AG10803 (cell line): ENCODE measurements around the gene ITGBL1.
A peak's percentile ranks its signal among the peaks of the same experiment; 100 is the strongest.

Experiments used
- DNase-seq: peaks from one replicate; pipeline ENCODE4 v3.0.0; 2010; ENCODE audit warnings: low read depth
- H3K4me3 ChIP-seq: 2 replicates; pipeline ENCODE4 v1.5.1; 2011; ENCODE audit warnings: mild to moderate bottlenecking, low read length, control low read depth
- CTCF ChIP-seq: conservative IDR thresholded peaks from 2 replicates; pipeline ENCODE4 v1.5.1; 2011; ENCODE audit warnings: mild to moderate bottlenecking, low read length, control low read depth, inconsistent platforms

Gene ITGBL1

DNA sequence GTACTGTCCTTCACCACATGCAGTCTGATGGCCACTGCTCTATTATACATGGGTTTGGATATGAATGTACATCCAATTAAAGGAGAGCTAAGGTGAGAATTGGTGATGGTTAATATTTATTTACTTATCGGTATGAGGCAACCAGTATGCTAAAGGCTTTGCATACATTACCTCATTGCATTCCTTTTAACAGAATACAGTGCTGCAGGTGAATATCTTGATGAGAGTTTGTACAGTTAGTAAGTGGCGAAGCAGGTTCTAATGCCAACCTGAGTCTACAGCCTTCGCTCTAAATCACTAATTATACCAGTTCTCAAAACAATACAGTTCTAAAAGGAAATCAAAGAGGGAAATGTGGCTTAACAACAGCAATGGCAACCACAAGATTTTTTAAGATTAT is 284.1 kb downstream of the ITGBL1 start:
- TF ChIP-seq CTCF: no peak
- no peak for DNase-seq
- H3K4me3 ChIP-seq: no peak overlapping the region

- H3K4me3 ChIP-seq: no peak overlapping the region
- TF ChIP-seq CTCF: no peak
- no peak for DNase-seq
These were observed 285.9 kb downstream of the ITGBL1 start for GRCh38 chr13:101738336-101738735.

- TF ChIP-seq CTCF: no peak
- no peak for DNase-seq
- H3K4me3 ChIP-seq: no peak overlapping the region
These were observed 287.1 kb downstream of the ITGBL1 start for GRCh38 chr13:101739382-101740178.

DNA sequence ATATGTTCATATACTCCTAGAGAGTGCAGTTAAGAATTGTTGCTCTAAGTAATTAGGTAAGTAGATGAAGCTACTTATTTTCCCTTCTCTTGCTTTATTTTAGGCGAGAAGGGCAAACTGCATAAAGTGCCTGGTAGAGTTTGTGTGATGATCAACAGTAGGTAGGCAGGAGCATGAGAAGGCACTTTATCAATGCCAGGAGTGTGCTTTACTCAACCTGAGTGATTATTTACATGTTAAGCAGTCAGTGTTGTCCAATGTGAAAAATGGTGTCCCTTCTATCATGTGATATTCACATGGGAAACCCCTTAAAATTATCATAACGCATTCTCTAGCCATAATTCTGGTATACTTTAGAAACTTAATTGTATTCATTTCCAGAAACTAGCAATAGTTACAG is 294.0 kb downstream of the ITGBL1 start:
- DNase-seq: no peak
- no peak for TF ChIP-seq CTCF

DNA sequence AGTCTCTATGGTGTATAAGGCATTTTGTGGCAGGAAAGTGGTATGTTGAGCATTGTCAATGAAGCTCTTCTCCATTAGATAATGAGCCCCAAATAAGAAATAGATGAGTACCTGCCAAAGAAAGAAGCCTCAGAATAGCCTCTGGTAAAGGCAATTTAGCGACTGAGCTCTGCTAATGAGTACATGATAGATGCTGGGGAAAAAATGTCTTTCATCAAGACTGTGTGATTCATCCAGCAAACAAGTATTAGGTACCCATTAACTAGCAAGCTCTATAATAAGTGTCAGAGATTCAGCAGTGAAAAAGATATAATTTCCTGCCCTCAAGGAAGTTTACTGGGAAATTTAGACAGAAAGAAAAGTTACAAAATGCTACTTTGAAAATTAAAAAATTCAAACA is 294.6 kb downstream of the ITGBL1 start:
- DNase-seq: no peak
- no peak for TF ChIP-seq CTCF
- H3K4me3 ChIP-seq: no peak overlapping the region

More for the DNA sequence above, 294.0 kb downstream of the ITGBL1 start:
- H3K4me3 ChIP-seq: no peak overlapping the region

DNA sequence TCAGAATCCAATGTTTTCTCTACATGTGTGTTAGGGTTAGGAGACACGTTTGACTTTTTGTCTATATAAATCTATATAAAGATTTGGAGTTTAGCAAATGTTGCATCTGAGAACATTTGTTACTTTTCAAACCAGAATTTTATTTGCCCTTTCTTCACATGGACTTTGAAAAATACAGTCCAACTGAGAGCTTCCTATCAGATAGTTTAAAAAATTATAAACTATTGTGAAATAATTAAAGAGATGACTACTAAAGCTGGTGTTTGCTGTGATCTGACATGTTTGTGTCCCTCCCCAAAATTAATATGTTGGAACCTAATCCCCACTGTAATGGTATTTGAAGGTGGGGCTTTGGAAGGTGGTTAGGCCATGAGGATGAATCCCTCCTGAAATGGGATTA is 297.1 kb downstream of the ITGBL1 start:
- no peak overlapping the region for H3K4me3 ChIP-seq
- TF ChIP-seq CTCF: no peak
- DNase-seq: no peak

GRCh38 chr13:101751488-101751887 is 299.0 kb downstream of the ITGBL1 start:
- H3K4me3 ChIP-seq: no peak overlapping the region
- peak; percentile 61 for DNase-seq
- TF ChIP-seq CTCF: no peak
